Keratinocyte (primary cell): ENCODE results near the gene SORL1-AS1.

Source experiments
- DNase-seq: peaks from one replicate; pipeline ENCODE4 v3.0.0-alpha.2; 2011; ENCODE audit warnings: low read depth, missing footprints, low spot score
- FAIRE-seq: peaks from 2 replicates; lab custom pipeline; 2011; peaks lifted over from hg19 to GRCh38; lab: Jason Lieb, UNC
- H2AFZ ChIP-seq: 2 replicates; pipeline ENCODE4 v1.6.0; 2012; ENCODE audit warnings: low read length, control low read depth, inconsistent platforms; ENCODE audit not compliant: control insufficient read depth
- H3K27ac ChIP-seq: 2 replicates; pipeline ENCODE4 v1.5.1; 2011; ENCODE audit warnings: low read length; ENCODE audit not compliant: control insufficient read depth, insufficient read depth
- H3K27me3 ChIP-seq: 3 replicates; pipeline ENCODE4 v1.6.0; 2011; ENCODE audit warnings: low read length; ENCODE audit not compliant: control insufficient read depth, insufficient read depth; ENCODE audit errors: extremely low read depth
- H3K36me3 ChIP-seq, 2 experiments: 2 replicates in 1 of 2; 3 replicates in 1 of 2; pipeline ENCODE4 v1.5.1; 2011; ENCODE audit warnings: low read length in 2 of 2, mild to moderate bottlenecking in 1 of 2; ENCODE audit not compliant: control insufficient read depth in 2 of 2, insufficient read depth in 2 of 2; ENCODE audit errors: extremely low read depth in 1 of 2
- H3K4me1 ChIP-seq: 3 replicates; pipeline ENCODE4 v1.5.1; 2011; ENCODE audit warnings: low read length; ENCODE audit not compliant: control insufficient read depth, insufficient read depth; ENCODE audit errors: extremely low read depth
- H3K4me2 ChIP-seq: 3 replicates; pipeline ENCODE4 v1.6.0; 2011; ENCODE audit warnings: low read depth, low read length; ENCODE audit not compliant: control insufficient read depth, insufficient read depth; ENCODE audit errors: extremely low read depth
- H3K4me3 ChIP-seq, 3 experiments: fragments of 200-600 bp in 1 of 3; sonication (generic) in 1 of 3; 2 replicates in 2 of 3; 3 replicates in 1 of 3; pipeline ENCODE4 v1.5.1; 2011 to 2016; ENCODE audit warnings: low read length in 3 of 3, mild to moderate bottlenecking in 3 of 3, control low read depth in 2 of 3, inconsistent platforms in 1 of 3, low read depth in 1 of 3, mixed read lengths in 1 of 3, mixed run types in 1 of 3, moderate library complexity in 1 of 3; ENCODE audit not compliant: control insufficient read depth in 2 of 3, insufficient read depth in 2 of 3; ENCODE audit errors: extremely low read depth in 1 of 3
- H3K79me2 ChIP-seq: 2 replicates; pipeline ENCODE4 v1.6.0; 2012; ENCODE audit warnings: low read length; ENCODE audit not compliant: control insufficient read depth, insufficient read depth
- H3K9ac ChIP-seq: 3 replicates; pipeline ENCODE4 v1.6.0; 2011; ENCODE audit warnings: low read length; ENCODE audit not compliant: control insufficient read depth, insufficient read depth; ENCODE audit errors: extremely low read depth
- H3K9me1 ChIP-seq: 3 replicates; pipeline ENCODE4 v1.6.0; 2011; ENCODE audit warnings: low read length; ENCODE audit not compliant: control insufficient read depth, insufficient read depth; ENCODE audit errors: extremely low read depth
- H3K9me3 ChIP-seq: 2 replicates; pipeline ENCODE4 v1.5.1; 2012; ENCODE audit warnings: low read depth, low read length; ENCODE audit not compliant: control insufficient read depth
- H4K20me1 ChIP-seq: 3 replicates; pipeline ENCODE4 v1.6.0; 2011; ENCODE audit warnings: low read length; ENCODE audit not compliant: control insufficient read depth, insufficient read depth; ENCODE audit errors: extremely low read depth
- EZH2 ChIP-seq: IDR thresholded peaks from one replicate; pipeline ENCODE4 v1.6.1; 2012; ENCODE audit warnings: inconsistent platforms, mild to moderate bottlenecking, low read length, moderate library complexity
- dilution Hi-C: fragments of 300-500 bp; cut with MboI; formaldehyde crosslinking; loops from one replicate; pipeline ENCODE4 v1.7.0; 2020; ENCODE audit warnings: low sequenced_read_pairs; ENCODE audit not compliant: extremely low pct_ligation_motif_present
- TF ChIP-seq, protein P1 (sequence below), 3 experiments: IDR thresholded peaks in 1 of 3; conservative IDR thresholded peaks in 1 of 3; optimal IDR thresholded peaks in 1 of 3; 2 replicates in 2 of 3; 3 replicates in 1 of 3; pipeline versions ENCODE3 to v1.5.1; 2011; ENCODE audit warnings: low read length in 3 of 3, mild to moderate bottlenecking in 3 of 3, moderate library complexity in 2 of 3, control low read depth in 1 of 3, inconsistent platforms in 1 of 3; ENCODE audit not compliant: insufficient read depth in 2 of 3; ENCODE audit errors: extremely low read depth in 1 of 3

The SORL1-AS1 gene

GRCh38 chr11:121463689-121464335, 11.0 kb upstream of the SORL1-AS1 start:
- Histone ChIP-seq H3K4me2 (peak overlapping the region; percentile 60), H3K36me3 (no peaks in the 10 kb centered on the region), H3K9me1 (no peaks in the 10 kb centered on the region), H3K9ac (no peak overlapping the region), H3K4me3 (no peak overlapping the region), H4K20me1 (no peaks in the 10 kb centered on the region), H3K27ac (peak overlapping the region; percentile 95), H3K9me3 (no peaks in the 10 kb centered on the region), H3K79me2 (peaks cover 4% of the 10 kb centered on the region), H2AFZ (no peak overlapping the region), H3K4me1 (peaks cover 54% of the 10 kb centered on the region), H3K27me3 (no peaks in the 10 kb centered on the region)
- dilution Hi-C loops, result no loop called here
- no peak for FAIRE-seq
- TF ChIP-seq, protein P1, sequence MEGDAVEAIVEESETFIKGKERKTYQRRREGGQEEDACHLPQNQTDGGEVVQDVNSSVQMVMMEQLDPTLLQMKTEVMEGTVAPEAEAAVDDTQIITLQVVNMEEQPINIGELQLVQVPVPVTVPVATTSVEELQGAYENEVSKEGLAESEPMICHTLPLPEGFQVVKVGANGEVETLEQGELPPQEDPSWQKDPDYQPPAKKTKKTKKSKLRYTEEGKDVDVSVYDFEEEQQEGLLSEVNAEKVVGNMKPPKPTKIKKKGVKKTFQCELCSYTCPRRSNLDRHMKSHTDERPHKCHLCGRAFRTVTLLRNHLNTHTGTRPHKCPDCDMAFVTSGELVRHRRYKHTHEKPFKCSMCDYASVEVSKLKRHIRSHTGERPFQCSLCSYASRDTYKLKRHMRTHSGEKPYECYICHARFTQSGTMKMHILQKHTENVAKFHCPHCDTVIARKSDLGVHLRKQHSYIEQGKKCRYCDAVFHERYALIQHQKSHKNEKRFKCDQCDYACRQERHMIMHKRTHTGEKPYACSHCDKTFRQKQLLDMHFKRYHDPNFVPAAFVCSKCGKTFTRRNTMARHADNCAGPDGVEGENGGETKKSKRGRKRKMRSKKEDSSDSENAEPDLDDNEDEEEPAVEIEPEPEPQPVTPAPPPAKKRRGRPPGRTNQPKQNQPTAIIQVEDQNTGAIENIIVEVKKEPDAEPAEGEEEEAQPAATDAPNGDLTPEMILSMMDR (optimal IDR thresholded peaks at IDR 0.05 in 1 of 3, IDR thresholded peaks at IDR 0.05 in 1 of 3, conservative IDR thresholded peaks at IDR 0.05 in 1 of 3; ENCODE audit: extremely low read depth in 1 of 3, insufficient read depth in 2 of 3, low read length in 3 of 3), result no peak
- no peak for TF ChIP-seq EZH2
- no peak for DNase-seq

DNA sequence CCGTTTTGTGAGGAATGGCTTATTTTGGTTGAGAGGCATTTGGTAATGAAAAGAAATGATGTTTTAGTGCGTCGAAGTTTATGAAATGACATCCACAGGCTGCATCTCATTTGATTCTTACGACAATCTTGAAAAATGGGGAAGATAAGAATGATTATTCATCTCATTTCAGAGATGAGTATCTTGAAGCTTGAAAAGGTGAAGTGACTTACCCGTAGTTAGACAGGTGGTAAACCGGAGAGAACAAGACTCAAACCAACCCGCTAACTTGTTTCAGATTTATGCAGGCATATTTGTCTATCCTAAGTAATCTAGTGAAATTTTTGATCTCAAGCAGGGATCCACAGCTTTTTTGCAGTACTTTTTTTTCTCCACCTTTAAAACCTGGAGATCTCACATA, 9.1 kb upstream of the SORL1-AS1 start:
- Histone ChIP-seq H4K20me1 (no peaks in the 10 kb centered on the region), H3K27me3 (no peaks in the 10 kb centered on the region), H3K9me1 (no peaks in the 10 kb centered on the region), H3K36me3 (no peaks in the 10 kb centered on the region), H3K4me1 (peaks cover 41% of the 10 kb centered on the region), H3K9ac (no peak overlapping the region), H3K4me3 (no peak overlapping the region), H3K27ac (no peak overlapping the region), H2AFZ (no peak overlapping the region), H3K79me2 (peaks cover 4% of the 10 kb centered on the region), H3K9me3 (no peaks in the 10 kb centered on the region), H3K4me2 (no peak overlapping the region)
- no peak for DNase-seq
- no peak for FAIRE-seq
- TF ChIP-seq, protein P1 (optimal IDR thresholded peaks at IDR 0.05 in 1 of 3, IDR thresholded peaks at IDR 0.05 in 1 of 3, conservative IDR thresholded peaks at IDR 0.05 in 1 of 3; ENCODE audit: extremely low read depth in 1 of 3, insufficient read depth in 2 of 3, low read length in 3 of 3), result no peak
- TF ChIP-seq EZH2, result no peak
- dilution Hi-C loops, result no loop called here
